Cardiac fibroblast (primary cell): ENCODE data around the gene PPP2R3C.
"Not testable (repeated sequence)": the region's sequence is repeated elsewhere in the genome, so short reads cannot be mapped to it uniquely, and the experiment has no call there.

Experiments used
- DNase-seq, 2 donors: peaks; one replicate each; pipeline versions ENCODE4 v3.0.0 to v3.0.0-alpha.2; 2010; ENCODE audit warnings: low read depth in 2 of 2
- H3K4me3 ChIP-seq, 2 donors: replicated peaks in 1 of 2; 1 replicate in 1 of 2; 2 replicates in 1 of 2; pipeline ENCODE4 v1.5.1; 2011; ENCODE audit warnings: low read depth in 2 of 2, low read length in 2 of 2, mild to moderate bottlenecking in 2 of 2, moderate library complexity in 1 of 2
- CTCF ChIP-seq: IDR thresholded peaks from one replicate; pipeline ENCODE4 v1.5.1; 2011; ENCODE audit warnings: low read depth, mild to moderate bottlenecking, low read length, inconsistent platforms

PPP2R3C gene

DNA sequence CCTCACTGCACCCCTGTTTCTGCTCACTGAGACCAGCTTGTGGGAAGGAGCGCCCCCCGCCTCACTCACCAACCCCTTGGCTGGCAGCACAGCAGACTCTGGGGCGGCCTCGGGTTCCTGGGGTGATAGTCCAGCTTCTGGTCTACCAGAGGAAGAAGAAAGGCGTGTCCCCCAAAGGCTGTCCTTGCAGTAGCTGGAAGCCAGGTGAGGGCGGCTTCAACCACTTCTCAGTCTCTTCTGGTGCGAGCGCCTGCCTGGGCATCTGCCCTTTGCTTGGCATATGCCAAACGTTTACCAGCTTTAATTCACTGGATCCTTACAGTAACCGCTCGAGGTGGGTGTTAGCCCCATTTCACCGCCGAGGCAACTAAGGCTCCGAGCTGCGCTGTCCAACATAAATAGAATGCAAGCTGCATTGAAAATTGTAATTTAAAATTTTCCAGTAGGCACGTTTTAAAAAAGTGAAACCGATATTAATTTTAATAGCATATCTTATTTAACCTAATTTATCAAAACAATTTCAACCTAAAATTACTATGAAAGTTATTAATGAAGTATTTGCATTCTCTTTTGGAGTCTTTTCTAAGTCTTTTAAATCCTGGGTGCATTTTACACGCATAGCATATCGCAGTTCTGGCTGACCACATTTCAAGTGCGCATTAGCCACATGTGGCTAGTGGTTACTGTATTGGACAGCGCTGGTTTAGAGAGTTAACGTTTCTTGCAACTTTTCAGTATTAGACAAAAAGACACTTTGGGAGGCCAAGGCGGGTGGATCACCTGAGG, 74.8 kb downstream of the PPP2R3C start:
- DNase-seq, result peak in 1 of 2 donors; percentile 13
- TF ChIP-seq CTCF, result no peak
- H3K4me3 ChIP-seq, result peak overlapping the region; percentile 69 to 87

GRCh38 chr14:35046048-35046750, 75.6 kb downstream of the PPP2R3C start, which contains the start of gene FAM177A1:
Gene FAM177A1, plus strand, starts transcription at chr14:35046272. Its CDS starts 192 bp downstream, at chr14:35046464.
- no peak for TF ChIP-seq CTCF
- DNase-seq, result peak; percentile 97 to 99

DNA sequence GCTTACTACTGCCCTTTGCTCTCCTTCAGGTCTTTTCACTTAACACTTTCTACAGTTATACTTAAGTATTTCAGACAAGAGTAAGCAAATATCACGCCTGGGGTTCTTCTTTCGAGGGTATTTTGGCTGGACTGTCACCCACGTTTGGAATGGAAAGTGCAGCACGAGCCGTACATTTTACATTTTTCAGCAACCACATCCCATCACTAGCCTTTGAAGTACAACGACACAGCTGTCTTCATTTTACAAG, 76.1 kb downstream of the PPP2R3C start:
- H3K4me3 ChIP-seq, result peak overlapping the region; percentile 57 to 68
- TF ChIP-seq CTCF, result no peak
- DNase-seq, result no peak

More at GRCh38 chr14:35046048-35046750, 75.6 kb downstream of the PPP2R3C start, which contains the start of gene FAM177A1:
- peak within 1 kb of the TSS; percentile 69 to 87 for H3K4me3 ChIP-seq

DNA sequence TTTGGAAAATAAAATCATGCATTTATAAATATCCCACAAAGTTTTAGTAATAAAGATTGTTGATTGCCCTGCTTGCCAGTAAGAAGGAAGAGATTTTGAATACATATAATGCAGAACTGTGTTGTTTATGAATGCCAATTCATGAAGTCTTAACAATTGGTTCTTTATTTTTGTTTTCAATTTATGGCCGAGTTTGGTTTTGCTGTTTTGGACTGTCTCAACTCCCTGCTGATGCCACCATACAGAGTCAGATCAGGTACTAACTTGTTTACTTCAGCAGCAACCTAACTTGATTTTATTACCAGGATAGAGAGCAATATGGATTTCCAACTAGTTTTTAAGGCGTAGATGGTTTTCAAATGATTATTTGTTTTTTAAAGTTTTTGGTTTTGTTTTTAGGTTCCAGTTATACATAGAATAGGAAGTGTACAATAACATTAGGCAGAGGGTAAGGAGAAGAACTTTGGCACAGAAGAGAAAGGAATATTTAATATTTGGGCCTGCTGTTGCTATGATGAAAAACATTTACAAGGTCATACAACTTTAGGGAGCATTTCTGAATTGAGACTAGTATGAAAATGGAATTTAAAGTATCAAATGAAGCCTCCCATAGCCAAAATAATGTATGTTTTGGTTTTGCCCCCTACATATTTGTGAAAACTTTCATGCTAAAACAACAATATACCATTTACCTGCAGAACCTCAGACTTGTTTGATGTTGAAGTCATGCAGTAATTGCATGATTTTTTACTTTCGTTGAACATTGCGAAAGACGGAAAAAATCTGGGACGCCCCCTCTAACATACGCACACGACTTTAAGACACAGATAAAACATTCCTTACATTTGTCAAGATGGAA, 76.6 kb downstream of the PPP2R3C start:
- TF ChIP-seq CTCF, result no peak
- peak; percentile 67 to 85 for DNase-seq
- H3K4me3 ChIP-seq, result peak overlapping the region; percentile 57 to 68

DNA sequence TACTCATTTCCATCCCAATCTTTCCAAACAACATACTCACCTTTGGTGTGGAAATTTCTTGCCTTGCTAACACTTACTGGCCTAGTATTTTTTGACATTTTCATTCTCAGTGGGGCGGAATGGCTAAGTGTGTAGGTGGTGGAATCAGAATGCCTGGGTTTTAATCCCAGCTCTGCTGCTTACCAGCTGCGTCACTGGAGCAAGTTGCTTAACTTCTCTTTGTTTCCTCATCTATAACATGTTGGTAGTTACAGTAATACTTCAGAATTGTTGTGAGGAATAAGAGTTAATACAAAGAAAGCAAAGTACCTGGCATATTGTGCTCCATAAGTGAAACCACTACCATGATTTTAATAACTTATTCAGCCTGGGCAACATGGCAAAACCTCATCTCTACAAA, 78.7 kb downstream of the PPP2R3C start:
- no peak for TF ChIP-seq CTCF
- H3K4me3 ChIP-seq, result no peak overlapping the region
- DNase-seq, result no peak

DNA sequence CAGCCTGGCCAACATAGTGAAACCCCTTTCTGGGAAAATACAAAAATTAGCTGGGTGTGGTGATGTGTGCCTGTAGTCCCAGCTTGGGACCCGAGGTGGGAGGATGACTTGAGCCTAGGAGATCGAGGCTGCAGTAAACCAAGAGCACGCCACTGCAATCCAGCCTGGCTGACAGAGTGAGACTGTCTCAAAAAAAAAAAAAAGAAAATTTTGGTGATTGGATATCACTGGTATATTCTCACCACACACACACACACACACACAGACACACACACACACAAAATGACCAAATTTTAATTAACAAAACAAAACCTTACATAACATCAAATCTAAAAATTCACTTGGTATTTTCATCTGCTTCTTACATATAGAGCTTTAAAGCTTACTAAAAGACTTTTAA, 79.2 kb downstream of the PPP2R3C start:
- no peak overlapping the region for H3K4me3 ChIP-seq
- no peak for DNase-seq
- TF ChIP-seq CTCF, result no peak

DNA sequence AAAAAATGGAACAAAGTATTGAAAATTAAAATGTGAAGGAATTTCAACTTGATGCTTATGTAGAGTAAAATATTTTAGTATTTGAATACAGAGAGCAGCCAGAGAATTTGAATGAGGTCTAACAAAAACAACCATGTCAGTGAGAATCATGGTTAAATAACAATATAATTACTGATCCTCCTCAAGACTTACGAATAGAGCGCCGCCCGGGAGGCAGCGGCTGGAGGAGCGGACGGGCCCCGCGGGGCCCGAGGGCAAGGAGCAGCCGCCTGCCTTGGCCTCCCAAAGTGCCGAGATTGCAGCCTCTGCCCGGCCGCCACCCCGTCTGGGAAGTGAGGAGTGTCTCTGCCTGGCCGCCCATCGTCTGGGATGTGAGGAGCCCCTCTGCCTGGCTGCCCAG, 83.5 kb downstream of the PPP2R3C start:
- not testable (repeated sequence) for H3K4me3 ChIP-seq, DNase-seq
